K562 (cell line): ENCODE data around the gene HP1BP3. TPM values are rescaled to one million over a fixed set of nuclear protein-coding genes. Genes with fewer than 3 reads are reported as not detected.

Source experiments
- KLF6 ChIP-seq: fragments of 250-450 bp; sonication (Bioruptor Pico); IDR thresholded peaks from 2 replicates; pipeline ENCODE4 v1.4.0; 2020; ENCODE audit warnings: mild to moderate bottlenecking, moderate library complexity, borderline replicate concordance
- MCM5 ChIP-seq: fragments of 450-650 bp; IDR thresholded peaks from 2 replicates; pipeline ENCODE4 v1.6.1; 2016; ENCODE audit warnings: low read depth
- MECOM ChIP-seq: fragments of 250-450 bp; sonication (Bioruptor Pico); IDR thresholded peaks from 2 replicates; pipeline ENCODE4 v1.8.0; 2022; ENCODE audit warnings: inconsistent platforms
- POU5F1 ChIP-seq: fragments of 150-350 bp; IDR thresholded peaks from 2 replicates; pipeline ENCODE4 v1.6.1; 2014; ENCODE audit warnings: borderline replicate concordance, low read length, low read depth, mild to moderate bottlenecking; ENCODE audit not compliant: partially characterized antibody
- SP1 ChIP-seq: sonication (generic); formaldehyde crosslinking; IDR thresholded peaks from 2 replicates; pipeline ENCODE4 v1.8.1; 2022; ENCODE audit warnings: mild to moderate bottlenecking, missing genetic modification reagents
- ZC3H4 ChIP-seq: sonication (generic); formaldehyde crosslinking; IDR thresholded peaks from 2 replicates; pipeline ENCODE4 v1.9.0; 2021; ENCODE audit warnings: missing genetic modification reagents, borderline replicate concordance
- ZFP36 ChIP-seq: fragments of 150-350 bp; IDR thresholded peaks from 2 replicates; pipeline ENCODE4 v1.6.1; 2018; ENCODE audit warnings: low read length, low read depth; ENCODE audit not compliant: partially characterized antibody
- polyA plus RNA-seq, 8 experiments: library from polyadenylated mRNA; depleted of rRNA in 4 of 8; stranded (reverse) in 5 of 8; unstranded in 3 of 8; fragments of >200 nt; fragmentation: Nextera tagmentation in 2 of 8; fragmentation: Illumina TruSeq in 1 of 8; extraction: Ambion mirVana in 2 of 8; extraction: Trizol in 1 of 8; gene quantifications; 2 replicates each; pipeline versions ENCODE4 v1.2.1 to v1.2.3, GENCODE V29; 2011 to 2014; ENCODE audit warnings: inconsistent platforms in 1 of 8, missing spikeins in 1 of 8
- total RNA-seq, 7 experiments: library from RNA; depleted of rRNA in 6 of 7; stranded (reverse); fragments of >200 nt in 6 of 7; fragmentation: Illumina TruSeq in 2 of 7; extraction: Trizol in 2 of 7; gene quantifications; 2 replicates each; pipeline versions ENCODE4 v1.2.1 to v1.2.3, GENCODE V29; 2011 to 2021; ENCODE audit warnings: low replicate concordance in 1 of 7
- TF ChIP-seq, protein P1 (sequence below), 2 experiments: fragments of 450-650 bp; IDR thresholded peaks; 2 replicates each; pipeline ENCODE4 v1.6.1; 2018; ENCODE audit warnings: mild to moderate bottlenecking in 2 of 2, low read depth in 1 of 2; ENCODE audit not compliant: partially characterized antibody in 2 of 2
- TF ChIP-seq, protein P2 (sequence below): fragments of 450-650 bp; IDR thresholded peaks from 2 replicates; pipeline ENCODE4 v1.6.1; 2016; ENCODE audit warnings: mild to moderate bottlenecking
- TF ChIP-seq, protein P3 (sequence below), 2 experiments: fragments of 450-650 bp; conservative IDR thresholded peaks; 2 replicates each; pipeline ENCODE4 v1.6.1; 2017; ENCODE audit warnings: mild to moderate bottlenecking in 2 of 2, moderate library complexity in 2 of 2
- TF ChIP-seq, protein P4 (sequence below): fragments of 200-400 bp; formaldehyde crosslinking; IDR thresholded peaks from 2 replicates; pipeline ENCODE4 v1.6.1; 2017; ENCODE audit warnings: mild to moderate bottlenecking, low read depth, low read length, moderate library complexity
- TF ChIP-seq, protein P5 (sequence below): fragments of 250-450 bp; sonication (Bioruptor Pico); IDR thresholded peaks from 2 replicates; pipeline ENCODE4 v1.9.0; 2021; ENCODE audit warnings: mild to moderate bottlenecking

HP1BP3 gene
- total and polyA plus RNA-seq, 9 of the 15 experiments (the other 6 are each of a cell fraction or from before 2014, with no cell fraction given): 57.3 to 513 (median 240) TPM

DNA sequence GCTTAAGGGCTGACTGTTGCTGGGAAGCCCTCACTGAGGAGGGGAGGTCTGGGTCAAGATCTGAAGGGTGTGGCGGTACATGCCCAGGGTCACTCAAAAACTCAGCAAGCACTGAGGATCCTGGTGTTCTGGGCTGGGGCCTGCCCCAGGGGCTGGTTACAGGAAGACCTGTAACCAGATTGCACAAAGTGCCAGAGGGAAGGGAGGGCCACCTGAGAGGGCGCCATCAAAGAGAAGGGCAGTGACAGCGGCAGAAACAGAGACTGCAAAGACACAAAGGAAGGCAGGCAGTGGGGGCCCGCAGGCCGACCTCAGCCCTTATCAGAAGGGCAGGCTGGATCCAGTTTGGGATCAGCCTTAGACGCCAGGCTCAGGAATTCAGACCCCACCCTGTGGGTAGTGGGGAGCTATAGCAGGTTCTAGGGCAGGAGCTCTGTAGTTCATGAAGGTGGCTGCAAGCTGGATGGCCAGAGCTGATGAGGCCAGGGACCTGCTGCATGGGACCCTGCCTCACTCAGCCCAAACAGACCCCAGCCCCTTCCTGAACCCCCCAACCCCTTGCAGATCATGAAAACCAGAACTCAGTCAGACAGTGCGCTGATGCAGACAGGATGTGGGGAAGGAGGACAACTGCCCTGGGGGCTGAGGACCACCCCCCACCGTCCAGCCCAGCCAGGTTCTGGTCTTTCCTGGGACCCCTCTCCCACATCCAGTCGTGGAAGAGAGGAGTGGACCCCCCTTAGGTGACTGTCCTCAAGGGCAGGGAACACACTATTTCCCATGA is 58.5 kb downstream of the HP1BP3 start (continued):
- TF ChIP-seq, protein P1, sequence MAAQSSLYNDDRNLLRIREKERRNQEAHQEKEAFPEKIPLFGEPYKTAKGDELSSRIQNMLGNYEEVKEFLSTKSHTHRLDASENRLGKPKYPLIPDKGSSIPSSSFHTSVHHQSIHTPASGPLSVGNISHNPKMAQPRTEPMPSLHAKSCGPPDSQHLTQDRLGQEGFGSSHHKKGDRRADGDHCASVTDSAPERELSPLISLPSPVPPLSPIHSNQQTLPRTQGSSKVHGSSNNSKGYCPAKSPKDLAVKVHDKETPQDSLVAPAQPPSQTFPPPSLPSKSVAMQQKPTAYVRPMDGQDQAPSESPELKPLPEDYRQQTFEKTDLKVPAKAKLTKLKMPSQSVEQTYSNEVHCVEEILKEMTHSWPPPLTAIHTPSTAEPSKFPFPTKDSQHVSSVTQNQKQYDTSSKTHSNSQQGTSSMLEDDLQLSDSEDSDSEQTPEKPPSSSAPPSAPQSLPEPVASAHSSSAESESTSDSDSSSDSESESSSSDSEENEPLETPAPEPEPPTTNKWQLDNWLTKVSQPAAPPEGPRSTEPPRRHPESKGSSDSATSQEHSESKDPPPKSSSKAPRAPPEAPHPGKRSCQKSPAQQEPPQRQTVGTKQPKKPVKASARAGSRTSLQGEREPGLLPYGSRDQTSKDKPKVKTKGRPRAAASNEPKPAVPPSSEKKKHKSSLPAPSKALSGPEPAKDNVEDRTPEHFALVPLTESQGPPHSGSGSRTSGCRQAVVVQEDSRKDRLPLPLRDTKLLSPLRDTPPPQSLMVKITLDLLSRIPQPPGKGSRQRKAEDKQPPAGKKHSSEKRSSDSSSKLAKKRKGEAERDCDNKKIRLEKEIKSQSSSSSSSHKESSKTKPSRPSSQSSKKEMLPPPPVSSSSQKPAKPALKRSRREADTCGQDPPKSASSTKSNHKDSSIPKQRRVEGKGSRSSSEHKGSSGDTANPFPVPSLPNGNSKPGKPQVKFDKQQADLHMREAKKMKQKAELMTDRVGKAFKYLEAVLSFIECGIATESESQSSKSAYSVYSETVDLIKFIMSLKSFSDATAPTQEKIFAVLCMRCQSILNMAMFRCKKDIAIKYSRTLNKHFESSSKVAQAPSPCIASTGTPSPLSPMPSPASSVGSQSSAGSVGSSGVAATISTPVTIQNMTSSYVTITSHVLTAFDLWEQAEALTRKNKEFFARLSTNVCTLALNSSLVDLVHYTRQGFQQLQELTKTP (IDR thresholded peaks at IDR 0.05; ENCODE audit: low read depth in 1 of 2, partially characterized antibody in 2 of 2): no peak
- no peak for TF ChIP-seq MCM5
- TF ChIP-seq MECOM: no peak
- no peak for TF ChIP-seq ZC3H4
- no peak for TF ChIP-seq KLF6
- TF ChIP-seq, protein P2, sequence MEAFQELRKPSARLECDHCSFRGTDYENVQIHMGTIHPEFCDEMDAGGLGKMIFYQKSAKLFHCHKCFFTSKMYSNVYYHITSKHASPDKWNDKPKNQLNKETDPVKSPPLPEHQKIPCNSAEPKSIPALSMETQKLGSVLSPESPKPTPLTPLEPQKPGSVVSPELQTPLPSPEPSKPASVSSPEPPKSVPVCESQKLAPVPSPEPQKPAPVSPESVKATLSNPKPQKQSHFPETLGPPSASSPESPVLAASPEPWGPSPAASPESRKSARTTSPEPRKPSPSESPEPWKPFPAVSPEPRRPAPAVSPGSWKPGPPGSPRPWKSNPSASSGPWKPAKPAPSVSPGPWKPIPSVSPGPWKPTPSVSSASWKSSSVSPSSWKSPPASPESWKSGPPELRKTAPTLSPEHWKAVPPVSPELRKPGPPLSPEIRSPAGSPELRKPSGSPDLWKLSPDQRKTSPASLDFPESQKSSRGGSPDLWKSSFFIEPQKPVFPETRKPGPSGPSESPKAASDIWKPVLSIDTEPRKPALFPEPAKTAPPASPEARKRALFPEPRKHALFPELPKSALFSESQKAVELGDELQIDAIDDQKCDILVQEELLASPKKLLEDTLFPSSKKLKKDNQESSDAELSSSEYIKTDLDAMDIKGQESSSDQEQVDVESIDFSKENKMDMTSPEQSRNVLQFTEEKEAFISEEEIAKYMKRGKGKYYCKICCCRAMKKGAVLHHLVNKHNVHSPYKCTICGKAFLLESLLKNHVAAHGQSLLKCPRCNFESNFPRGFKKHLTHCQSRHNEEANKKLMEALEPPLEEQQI: no peak
- TF ChIP-seq ZFP36: peak; percentile 46
- TF ChIP-seq SP1 (CRISPR knock-in tag): no peak
- TF ChIP-seq, protein P3, sequence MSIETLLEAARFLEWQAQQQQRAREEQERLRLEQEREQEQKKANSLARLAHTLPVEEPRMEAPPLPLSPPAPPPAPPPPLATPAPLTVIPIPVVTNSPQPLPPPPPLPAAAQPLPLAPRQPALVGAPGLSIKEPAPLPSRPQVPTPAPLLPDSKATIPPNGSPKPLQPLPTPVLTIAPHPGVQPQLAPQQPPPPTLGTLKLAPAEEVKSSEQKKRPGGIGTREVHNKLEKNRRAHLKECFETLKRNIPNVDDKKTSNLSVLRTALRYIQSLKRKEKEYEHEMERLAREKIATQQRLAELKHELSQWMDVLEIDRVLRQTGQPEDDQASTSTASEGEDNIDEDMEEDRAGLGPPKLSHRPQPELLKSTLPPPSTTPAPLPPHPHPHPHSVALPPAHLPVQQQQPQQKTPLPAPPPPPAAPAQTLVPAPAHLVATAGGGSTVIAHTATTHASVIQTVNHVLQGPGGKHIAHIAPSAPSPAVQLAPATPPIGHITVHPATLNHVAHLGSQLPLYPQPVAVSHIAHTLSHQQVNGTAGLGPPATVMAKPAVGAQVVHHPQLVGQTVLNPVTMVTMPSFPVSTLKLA (conservative IDR thresholded peaks at IDR 0.05): no peak
- TF ChIP-seq POU5F1: no peak
- TF ChIP-seq, protein P4, sequence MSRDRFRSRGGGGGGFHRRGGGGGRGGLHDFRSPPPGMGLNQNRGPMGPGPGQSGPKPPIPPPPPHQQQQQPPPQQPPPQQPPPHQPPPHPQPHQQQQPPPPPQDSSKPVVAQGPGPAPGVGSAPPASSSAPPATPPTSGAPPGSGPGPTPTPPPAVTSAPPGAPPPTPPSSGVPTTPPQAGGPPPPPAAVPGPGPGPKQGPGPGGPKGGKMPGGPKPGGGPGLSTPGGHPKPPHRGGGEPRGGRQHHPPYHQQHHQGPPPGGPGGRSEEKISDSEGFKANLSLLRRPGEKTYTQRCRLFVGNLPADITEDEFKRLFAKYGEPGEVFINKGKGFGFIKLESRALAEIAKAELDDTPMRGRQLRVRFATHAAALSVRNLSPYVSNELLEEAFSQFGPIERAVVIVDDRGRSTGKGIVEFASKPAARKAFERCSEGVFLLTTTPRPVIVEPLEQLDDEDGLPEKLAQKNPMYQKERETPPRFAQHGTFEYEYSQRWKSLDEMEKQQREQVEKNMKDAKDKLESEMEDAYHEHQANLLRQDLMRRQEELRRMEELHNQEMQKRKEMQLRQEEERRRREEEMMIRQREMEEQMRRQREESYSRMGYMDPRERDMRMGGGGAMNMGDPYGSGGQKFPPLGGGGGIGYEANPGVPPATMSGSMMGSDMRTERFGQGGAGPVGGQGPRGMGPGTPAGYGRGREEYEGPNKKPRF: no peak
- TF ChIP-seq, protein P5, sequence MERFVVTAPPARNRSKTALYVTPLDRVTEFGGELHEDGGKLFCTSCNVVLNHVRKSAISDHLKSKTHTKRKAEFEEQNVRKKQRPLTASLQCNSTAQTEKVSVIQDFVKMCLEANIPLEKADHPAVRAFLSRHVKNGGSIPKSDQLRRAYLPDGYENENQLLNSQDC (CRISPR knock-in tag): no peak
